ENCODE measurements around the gene ZDHHC5.

The ZDHHC5 gene

DNA sequence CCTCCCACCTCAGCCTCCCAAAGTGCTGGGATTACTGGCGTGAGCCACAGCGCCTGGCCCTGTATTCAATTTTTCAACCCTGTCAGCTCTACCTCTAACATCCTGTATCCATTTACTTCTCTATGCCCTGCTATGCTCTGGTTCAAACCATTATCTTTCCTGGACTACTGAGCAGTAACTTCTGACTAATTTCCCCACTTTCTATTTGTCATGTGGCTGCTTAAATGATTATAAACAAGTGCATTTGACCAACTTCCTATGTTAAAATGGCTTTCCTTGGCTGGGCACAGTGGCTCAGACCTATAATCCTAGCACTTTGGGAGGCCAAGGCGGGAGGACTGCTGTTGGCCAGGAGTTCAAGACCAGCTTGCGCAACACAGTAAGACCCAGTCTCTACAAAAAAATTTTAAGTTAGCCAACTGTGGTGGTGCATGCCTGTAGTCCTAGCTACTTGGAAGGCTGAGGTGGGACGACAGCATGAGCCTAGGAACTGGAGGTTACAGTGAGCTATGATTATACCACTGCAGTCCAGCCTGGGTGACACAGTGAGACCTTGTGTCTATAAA is 42.0 kb downstream of the ZDHHC5 start:
- H3K9ac ChIP-seq (ENCODE audit: low read length) = no peak overlapping the region
- H3K14ac ChIP-seq (ENCODE audit: low read length in 2 of 2) = no peak overlapping the region
- H3K4me2 ChIP-seq (ENCODE audit: low read length, poor library complexity, severe bottlenecking) = no peak overlapping the region
- H2BK12ac ChIP-seq (ENCODE audit: low read length in 2 of 2) = no peak overlapping the region
- no peak overlapping the region for H2AFZ ChIP-seq (ENCODE audit: low read depth, low read length)
- no peak overlapping the region for H4K91ac ChIP-seq (ENCODE audit: low read length)
- peaks cover 24% of the 10 kb centered on the region for H3K79me1 ChIP-seq (replicated peaks; ENCODE audit: low read length, poor library complexity, severe bottlenecking)
- H2BK5ac ChIP-seq (ENCODE audit: low read depth, low read length, poor library complexity, severe bottlenecking) = no peak overlapping the region
- 99% methylated on average over 4 of the region's 5 CpGs for WGBS
- no peak overlapping the region for H2BK15ac ChIP-seq (ENCODE audit: low read depth, poor library complexity, severe bottlenecking)
- no peak overlapping the region for H3K27ac ChIP-seq (ENCODE audit: low read length, poor library complexity, severe bottlenecking)
- H3K23ac ChIP-seq (ENCODE audit: low read length in 2 of 2) = no peak overlapping the region
- peaks cover 9 to 21% of the 10 kb centered on the region in 2 experiments for H3K36me3 ChIP-seq (ENCODE audit: control insufficient read depth in 1 of 2, insufficient read depth in 2 of 2, low read depth in 1 of 2, low read length in 2 of 2)
- H3K4me3 ChIP-seq (ENCODE audit: insufficient read depth in 1 of 2, low read depth in 1 of 2, low read length in 2 of 2) = no peak overlapping the region
- H3K4ac ChIP-seq (ENCODE audit: low read depth in 1 of 2, low read length in 2 of 2) = no peak overlapping the region
- H3K9me3 ChIP-seq (ENCODE audit: control insufficient read depth, low read length) = no peaks in the 10 kb centered on the region
- H2BK120ac ChIP-seq (ENCODE audit: low read depth, low read length) = no peak overlapping the region
- peak; percentile 11 for DNase-seq
- no peak overlapping the region for H3K18ac ChIP-seq (ENCODE audit: low read depth in 1 of 2, low read length in 2 of 2)
- no peaks in the 10 kb centered on the region for H3K27me3 ChIP-seq (ENCODE audit: control insufficient read depth in 1 of 2, insufficient read depth in 1 of 2, low read length in 2 of 2)
- no peak overlapping the region for H4K8ac ChIP-seq (ENCODE audit: low read length)
- peaks cover 10% of the 10 kb centered on the region for H3K4me1 ChIP-seq (ENCODE audit: control insufficient read depth, insufficient read depth, low read depth, low read length)
- H2AK5ac ChIP-seq (ENCODE audit: low read length, severe bottlenecking) = no peak overlapping the region

DNA sequence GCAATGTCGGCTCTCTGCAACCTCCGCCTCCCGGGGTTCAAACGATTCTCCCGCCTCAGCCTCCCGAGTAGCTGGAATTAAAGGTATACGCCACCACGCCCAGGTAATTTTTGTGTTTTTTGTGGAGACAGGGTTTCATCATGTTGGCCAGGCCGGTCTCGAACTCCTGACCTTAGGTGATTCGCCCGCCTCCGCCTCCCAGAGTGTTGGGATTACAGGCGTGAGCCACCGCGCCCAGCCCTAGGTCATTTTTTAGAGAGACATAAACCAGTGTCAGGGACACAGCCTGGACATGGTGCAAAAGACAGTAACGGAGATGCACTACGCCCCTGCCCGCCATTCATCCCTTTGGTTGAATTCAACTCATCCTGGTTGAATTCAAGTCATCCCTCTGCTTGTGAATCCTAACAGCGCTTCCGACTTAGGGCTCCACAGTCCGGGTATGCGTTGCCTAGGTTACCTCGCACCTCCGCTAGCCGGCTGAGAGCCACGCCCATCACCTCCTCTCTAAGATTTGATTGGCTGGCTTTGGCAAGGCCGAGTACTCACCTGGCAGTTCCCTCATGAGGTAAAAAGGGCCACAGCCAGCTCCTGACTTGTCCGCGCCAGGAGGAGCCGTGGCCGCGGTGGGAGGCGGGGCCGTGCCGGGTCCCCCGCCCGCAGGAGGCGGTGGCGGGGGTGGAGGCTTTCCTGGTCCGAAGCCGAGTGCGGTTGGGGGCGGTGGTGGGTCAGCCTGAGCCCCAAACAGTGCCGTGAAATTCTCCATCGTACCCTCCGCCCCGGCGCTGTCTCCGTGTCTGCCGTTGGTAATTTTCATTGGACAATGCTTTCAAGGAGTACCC is 43.7 kb downstream of the ZDHHC5 start, which contains the start of gene MED19:
MED19 (minus strand) TSS at position 802 of the 842 bp plus-strand sequence; CDS start at position 766, 36 bp downstream.
- no peak within 1 kb of the TSS for H3K14ac ChIP-seq (ENCODE audit: low read length in 2 of 2)
- peak within 1 kb of the TSS; percentile 27 for H2AK5ac ChIP-seq (ENCODE audit: low read length, severe bottlenecking)
- H3K4ac ChIP-seq (ENCODE audit: low read depth in 1 of 2, low read length in 2 of 2) = peak within 1 kb of the TSS; percentile 75 to 83
- peaks cover 10% of the 10 kb centered on the region for H3K4me1 ChIP-seq (ENCODE audit: control insufficient read depth, insufficient read depth, low read depth, low read length)
- peak within 1 kb of the TSS; percentile 94 for H3K4me2 ChIP-seq (ENCODE audit: low read length, poor library complexity, severe bottlenecking)
- H2BK120ac ChIP-seq (ENCODE audit: low read depth, low read length) = peak within 1 kb of the TSS; percentile 82
- H3K9me3 ChIP-seq (ENCODE audit: control insufficient read depth, low read length) = no peaks in the 10 kb centered on the region
- H3K23ac ChIP-seq (ENCODE audit: low read length in 2 of 2) = peak within 1 kb of the TSS in 1 of 2 experiments; percentile 46
- 16% methylated on average over 45 of the region's 51 CpGs for WGBS
- peak within 1 kb of the TSS in 1 of 2 experiments; percentile 55 for H2BK12ac ChIP-seq (ENCODE audit: low read length in 2 of 2)
- peak within 1 kb of the TSS; percentile 98 for H4K8ac ChIP-seq (ENCODE audit: low read length)
- H3K27ac ChIP-seq (ENCODE audit: low read length, poor library complexity, severe bottlenecking) = peak within 1 kb of the TSS; percentile 38
- peak within 1 kb of the TSS; percentile 67 for H4K91ac ChIP-seq (ENCODE audit: low read length)
- H2BK5ac ChIP-seq (ENCODE audit: low read depth, low read length, poor library complexity, severe bottlenecking) = peak within 1 kb of the TSS; percentile 46
- peaks cover 18% of the 10 kb centered on the region for H3K79me1 ChIP-seq (replicated peaks; ENCODE audit: low read length, poor library complexity, severe bottlenecking)
- peak within 1 kb of the TSS; percentile 95 for H3K9ac ChIP-seq (ENCODE audit: low read length)
- H3K4me3 ChIP-seq (ENCODE audit: insufficient read depth in 1 of 2, low read depth in 1 of 2, low read length in 2 of 2) = peak within 1 kb of the TSS; percentile 90 to 92
- peaks cover 2 to 12% of the 10 kb centered on the region in 2 experiments for H3K36me3 ChIP-seq (ENCODE audit: control insufficient read depth in 1 of 2, insufficient read depth in 2 of 2, low read depth in 1 of 2, low read length in 2 of 2)
- H3K18ac ChIP-seq (ENCODE audit: low read depth in 1 of 2, low read length in 2 of 2) = peak within 1 kb of the TSS; percentile 78 to 92
- peak; percentile 84 for DNase-seq
- peak within 1 kb of the TSS; percentile 88 for H2BK15ac ChIP-seq (ENCODE audit: low read depth, poor library complexity, severe bottlenecking)
- H3K27me3 ChIP-seq (ENCODE audit: control insufficient read depth in 1 of 2, insufficient read depth in 1 of 2, low read length in 2 of 2) = no peaks in the 10 kb centered on the region
- peak within 1 kb of the TSS; percentile 66 for H2AFZ ChIP-seq (ENCODE audit: low read depth, low read length)

- peak within 1 kb of the TSS; percentile 46 for H2BK5ac ChIP-seq (ENCODE audit: low read depth, low read length, poor library complexity, severe bottlenecking)
- peak; percentile 100 for DNase-seq
- peak within 1 kb of the TSS; percentile 90 to 92 for H3K4me3 ChIP-seq (ENCODE audit: insufficient read depth in 1 of 2, low read depth in 1 of 2, low read length in 2 of 2)
- H3K4ac ChIP-seq (ENCODE audit: low read depth in 1 of 2, low read length in 2 of 2) = peak within 1 kb of the TSS; percentile 75 to 83
- H3K9ac ChIP-seq (ENCODE audit: low read length) = peak within 1 kb of the TSS; percentile 95
- no peaks in the 10 kb centered on the region for H3K9me3 ChIP-seq (ENCODE audit: control insufficient read depth, low read length)
- H2BK12ac ChIP-seq (ENCODE audit: low read length in 2 of 2) = peak within 1 kb of the TSS in 1 of 2 experiments; percentile 55
- H3K27ac ChIP-seq (ENCODE audit: low read length, poor library complexity, severe bottlenecking) = peak within 1 kb of the TSS; percentile 38
- no peaks in the 10 kb centered on the region for H3K27me3 ChIP-seq (ENCODE audit: control insufficient read depth in 1 of 2, insufficient read depth in 1 of 2, low read length in 2 of 2)
- peak within 1 kb of the TSS; percentile 66 for H2AFZ ChIP-seq (ENCODE audit: low read depth, low read length)
- peaks cover 10% of the 10 kb centered on the region for H3K4me1 ChIP-seq (ENCODE audit: control insufficient read depth, insufficient read depth, low read depth, low read length)
- under 1% methylated on average over 53 of the region's 53 CpGs for WGBS
- peak within 1 kb of the TSS; percentile 82 for H2BK120ac ChIP-seq (ENCODE audit: low read depth, low read length)
- no peak within 1 kb of the TSS for H3K14ac ChIP-seq (ENCODE audit: low read length in 2 of 2)
- peak within 1 kb of the TSS; percentile 98 for H4K8ac ChIP-seq (ENCODE audit: low read length)
- peaks cover 17% of the 10 kb centered on the region for H3K79me1 ChIP-seq (replicated peaks; ENCODE audit: low read length, poor library complexity, severe bottlenecking)
- H2AK5ac ChIP-seq (ENCODE audit: low read length, severe bottlenecking) = no peak within 1 kb of the TSS
- peak within 1 kb of the TSS; percentile 94 for H3K4me2 ChIP-seq (ENCODE audit: low read length, poor library complexity, severe bottlenecking)
- peak within 1 kb of the TSS; percentile 88 for H2BK15ac ChIP-seq (ENCODE audit: low read depth, poor library complexity, severe bottlenecking)
- H3K23ac ChIP-seq (ENCODE audit: low read length in 2 of 2) = peak within 1 kb of the TSS in 1 of 2 experiments; percentile 46
- H4K91ac ChIP-seq (ENCODE audit: low read length) = peak within 1 kb of the TSS; percentile 67
- H3K18ac ChIP-seq (ENCODE audit: low read depth in 1 of 2, low read length in 2 of 2) = peak within 1 kb of the TSS; percentile 78 to 92
- H3K36me3 ChIP-seq (ENCODE audit: control insufficient read depth in 1 of 2, insufficient read depth in 2 of 2, low read depth in 1 of 2, low read length in 2 of 2) = peaks cover 2 to 10% of the 10 kb centered on the region in 2 experiments
Observed at GRCh38 chr11:57712256-57713150, 44.6 kb downstream of the ZDHHC5 start, which contains the start of gene TMX2. TSS of gene TMX2 (plus strand) at chr11:57712593. CDS start at chr11:57712619, 26 bp downstream.
